IPS-NIHi11 (cell line): ENCODE measurements around the gene AP3D1.

Experiments used
- DNase-seq: peaks from one replicate; pipeline ENCODE4 v3.0.0; 2012; ENCODE audit warnings: mixed read lengths, low spot score

Gene AP3D1

DNA sequence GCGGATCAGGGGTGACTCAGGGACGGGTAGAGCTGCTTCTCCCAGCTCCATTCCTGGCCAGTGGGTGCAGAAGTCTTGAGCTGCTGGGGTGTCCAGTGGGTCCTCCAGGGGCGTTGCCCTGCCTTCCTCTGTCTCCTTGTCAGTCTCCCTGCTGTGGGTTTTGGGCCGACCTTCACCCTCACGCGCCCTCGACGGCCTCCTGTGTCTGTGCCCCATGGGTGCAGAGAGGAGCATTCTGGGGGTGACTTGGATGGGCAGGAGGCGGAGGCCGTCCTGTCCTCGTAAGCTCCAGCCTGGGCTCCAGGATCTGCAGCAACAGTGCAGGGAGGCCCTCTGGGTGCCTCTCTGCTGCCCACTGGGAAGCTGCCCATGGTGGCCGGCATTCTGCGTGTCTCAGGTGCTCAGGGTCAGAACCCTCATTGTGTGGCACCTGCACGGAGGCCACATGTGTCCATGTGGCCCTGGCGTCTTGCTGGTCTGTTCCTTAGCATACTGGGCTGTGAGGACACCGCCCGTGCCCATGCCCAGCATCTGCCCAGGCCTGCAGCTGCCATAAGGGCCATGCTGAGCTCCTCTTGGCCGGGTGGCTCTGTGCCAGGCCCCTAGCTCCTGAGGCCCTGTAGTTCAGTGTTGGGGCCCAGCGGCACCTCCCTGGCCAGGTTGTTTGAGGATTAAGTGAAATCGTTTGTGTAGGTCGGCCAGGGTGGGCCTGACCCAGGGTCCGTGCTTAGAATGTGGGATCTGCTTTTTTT is 29.7 kb upstream of the AP3D1 start:
- no peak for DNase-seq

DNA sequence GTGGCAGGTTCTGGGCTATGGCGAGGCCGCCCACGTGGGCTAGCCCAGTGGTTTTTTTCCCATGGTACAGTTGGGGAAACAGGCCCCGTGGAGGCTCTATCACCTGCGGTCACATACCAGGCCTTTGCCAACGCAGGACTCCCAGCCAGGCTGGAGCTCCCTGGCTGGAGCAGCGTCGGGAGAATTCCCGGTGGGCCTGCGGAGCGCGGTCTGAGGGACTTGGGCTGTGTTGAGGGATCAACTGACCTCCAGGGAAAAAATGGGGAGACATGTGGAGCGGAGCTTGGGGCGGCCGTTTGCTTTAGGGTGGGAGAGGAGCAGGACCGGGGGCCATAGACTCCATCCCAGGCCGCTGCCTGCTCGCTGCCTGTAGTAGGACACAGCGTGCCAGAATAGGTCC is 28.7 kb upstream of the AP3D1 start:
- no peak for DNase-seq

DNA sequence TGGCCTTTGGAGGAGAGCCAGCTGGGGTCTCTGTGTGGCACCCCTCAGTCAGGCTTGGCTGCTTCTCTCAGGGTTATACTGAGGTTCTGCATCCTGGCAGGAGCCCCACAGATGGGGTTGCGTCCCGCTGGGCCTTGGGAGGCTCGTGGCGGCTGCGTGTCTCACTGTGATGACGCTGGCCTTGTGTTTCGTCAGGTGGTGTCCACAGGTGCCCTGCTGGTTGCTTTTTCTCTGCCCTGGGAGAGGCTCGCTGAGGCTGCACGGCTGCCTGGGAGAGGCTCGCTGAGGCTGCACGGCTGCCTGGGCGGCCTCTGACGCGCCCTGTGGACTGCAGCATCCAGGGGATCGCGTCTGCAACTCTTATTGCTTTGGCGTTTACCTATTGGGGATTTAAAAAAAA is 27.7 kb upstream of the AP3D1 start:
- no peak for DNase-seq

DNA sequence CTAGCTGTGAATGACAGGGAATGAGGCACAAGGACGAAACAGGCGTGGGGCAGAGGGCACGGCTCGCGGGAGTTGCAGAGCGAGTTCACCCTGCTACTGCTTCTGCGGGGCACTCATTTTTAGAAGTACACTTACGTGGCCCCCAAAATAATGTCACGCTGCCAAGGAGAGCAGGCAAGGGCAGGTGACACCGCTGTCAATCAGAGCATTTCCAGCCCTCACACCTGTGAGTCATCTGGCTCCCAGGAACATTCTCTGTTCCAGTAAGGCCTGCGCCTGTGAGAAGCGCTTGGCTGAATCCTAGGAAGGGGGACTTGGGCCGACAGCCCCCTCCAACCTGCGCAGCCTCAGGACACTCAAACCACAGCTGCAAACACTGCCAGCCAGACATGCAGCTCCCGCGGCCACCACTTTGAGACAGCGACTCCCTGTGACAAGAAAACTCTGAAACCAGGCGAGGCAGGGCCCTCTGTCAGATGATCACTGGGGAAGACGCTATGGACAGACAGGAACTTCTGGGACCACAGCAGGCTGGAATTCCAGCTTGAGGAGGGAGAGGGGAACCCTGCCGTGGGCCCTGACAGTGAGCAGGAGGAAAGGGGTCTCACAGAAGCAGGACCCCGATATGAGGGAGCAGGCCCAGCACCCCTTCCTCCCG is 25.1 kb upstream of the AP3D1 start:
- no peak for DNase-seq

DNA sequence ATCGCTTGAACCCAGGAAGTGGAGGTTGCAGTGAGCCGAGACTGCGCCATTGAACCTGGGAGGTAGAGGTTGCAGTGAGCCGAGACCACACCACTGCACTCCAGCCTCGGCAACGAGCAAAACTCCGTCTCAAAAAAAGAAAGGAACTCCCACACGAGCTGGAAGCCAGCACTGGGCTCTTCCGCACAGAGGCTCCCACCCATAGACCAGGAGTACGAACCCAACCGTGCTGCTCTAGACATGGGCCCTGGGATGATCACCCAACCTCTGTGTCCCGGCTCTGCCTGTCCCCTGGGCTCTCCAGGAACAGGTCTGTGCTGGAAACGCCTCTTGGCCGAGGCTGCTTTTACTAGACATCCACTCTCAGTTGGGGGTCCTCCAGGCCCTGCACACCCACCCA is 24.4 kb upstream of the AP3D1 start:
- no peak for DNase-seq

DNA sequence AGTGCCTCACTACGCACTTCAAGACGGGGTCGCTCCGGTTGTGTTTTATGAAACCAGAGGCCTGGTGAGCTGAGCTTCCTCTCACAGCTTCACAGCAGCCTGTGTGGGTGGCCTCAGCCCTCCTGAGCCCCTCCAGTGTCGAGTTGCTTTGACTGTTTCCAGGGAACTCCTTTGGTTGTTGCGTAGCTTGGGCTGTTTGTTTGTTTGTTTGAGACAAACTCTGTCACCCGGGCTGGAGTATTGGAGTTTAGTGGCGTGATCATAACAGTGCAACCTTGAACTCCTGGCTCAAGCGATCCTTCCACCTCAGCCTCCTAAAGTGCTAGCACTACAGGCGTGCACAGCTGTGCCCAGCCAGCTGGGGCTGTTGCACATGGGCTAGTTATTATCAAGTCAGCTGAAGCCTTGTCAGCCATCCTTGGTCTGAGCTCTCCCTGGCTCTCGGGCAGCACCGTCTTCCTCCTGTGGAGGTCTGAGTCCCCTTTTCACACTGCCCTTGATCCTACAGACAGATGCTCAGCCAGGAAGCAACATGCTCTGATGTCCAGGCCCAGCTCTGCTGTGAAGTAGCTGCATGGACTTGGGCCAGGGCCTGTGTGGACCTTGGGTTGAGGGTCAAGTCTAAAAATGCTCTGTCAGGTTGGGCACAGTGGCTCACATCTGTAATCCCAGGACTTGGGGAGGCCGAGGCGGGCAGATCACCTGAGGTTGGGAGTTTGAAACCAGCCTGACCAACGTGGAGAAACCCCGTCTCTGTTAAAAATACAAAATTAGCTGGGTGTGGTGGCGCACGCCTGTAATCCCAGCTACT is 22.6 kb upstream of the AP3D1 start:
- DNase-seq = peak; percentile 2

DNA sequence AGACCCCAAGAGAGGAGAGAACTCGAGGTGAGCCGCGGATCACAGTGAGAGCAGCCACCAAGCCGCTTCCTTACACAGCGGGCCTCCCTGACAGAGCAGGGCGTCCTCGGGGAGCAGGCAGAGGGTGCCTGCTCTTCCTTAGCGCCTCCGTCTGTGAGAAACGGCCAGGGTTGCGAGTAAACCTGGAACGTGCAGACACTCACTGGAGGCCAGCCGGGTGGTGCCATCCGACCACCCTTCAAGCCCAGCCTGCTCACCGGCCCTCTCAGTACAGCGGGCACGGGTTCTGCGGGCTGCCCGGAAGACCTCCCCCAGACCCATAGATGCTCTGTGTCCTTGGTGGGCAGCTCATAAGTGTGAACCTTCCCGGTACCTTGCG is 22.0 kb upstream of the AP3D1 start:
- peak; percentile 3 for DNase-seq

DNA sequence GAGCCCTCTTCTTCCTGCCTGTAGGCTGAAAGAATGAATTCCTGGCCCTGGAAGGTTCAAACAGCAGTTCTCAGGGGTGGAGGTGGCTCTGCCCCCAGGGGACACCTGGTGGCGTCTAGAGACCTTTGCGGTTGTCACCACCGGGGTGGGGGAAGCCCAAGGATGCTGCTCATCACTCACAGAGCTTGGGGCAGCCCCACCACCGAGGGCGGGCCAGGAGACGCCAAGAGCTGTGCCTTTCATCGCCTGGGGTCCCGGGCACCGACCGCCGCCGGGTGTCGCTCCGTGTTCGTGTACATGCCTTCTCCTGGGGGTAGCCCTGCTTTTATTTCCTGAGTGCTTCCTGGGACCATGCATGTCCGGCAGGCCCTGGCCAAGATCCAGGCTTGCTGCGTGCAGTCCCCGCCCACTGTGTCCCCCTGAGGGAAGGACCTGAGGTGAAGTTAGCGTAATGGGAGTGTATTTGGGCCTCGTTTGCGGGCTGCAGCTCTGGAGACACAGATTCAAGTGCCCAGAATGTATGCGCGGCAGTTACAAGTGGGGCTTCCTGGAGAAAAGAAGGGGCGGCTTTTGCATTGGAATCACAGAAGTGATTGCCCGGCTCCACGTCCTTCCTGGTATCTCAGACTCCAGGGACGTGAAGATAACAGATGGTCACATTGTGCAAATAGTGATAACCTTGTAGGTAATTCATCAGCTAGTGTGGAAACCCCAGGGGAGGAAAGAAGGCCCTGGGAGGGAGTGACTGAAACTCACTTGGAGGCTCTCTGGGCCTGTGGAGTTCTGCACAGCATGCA is 20.2 kb upstream of the AP3D1 start:
- DNase-seq = peak; percentile 52

DNA sequence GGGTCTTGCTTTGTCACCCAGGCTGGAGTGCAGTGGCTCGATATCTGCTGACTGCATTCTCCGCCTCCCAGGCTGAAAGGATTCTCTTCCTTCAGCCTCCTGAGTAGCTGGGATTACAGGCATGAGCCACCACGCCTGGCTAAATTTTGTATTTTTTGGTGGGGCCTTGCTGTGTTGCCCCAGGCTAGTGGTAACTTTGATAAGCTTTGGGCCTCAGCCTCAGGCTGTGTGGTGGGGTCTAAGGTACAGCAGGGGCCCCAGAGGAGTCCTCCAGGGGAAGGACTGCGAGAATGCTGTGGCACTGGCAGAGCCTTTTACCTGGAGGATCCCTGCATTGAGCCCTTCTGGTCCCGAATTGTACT is 19.6 kb upstream of the AP3D1 start:
- no peak for DNase-seq

DNA sequence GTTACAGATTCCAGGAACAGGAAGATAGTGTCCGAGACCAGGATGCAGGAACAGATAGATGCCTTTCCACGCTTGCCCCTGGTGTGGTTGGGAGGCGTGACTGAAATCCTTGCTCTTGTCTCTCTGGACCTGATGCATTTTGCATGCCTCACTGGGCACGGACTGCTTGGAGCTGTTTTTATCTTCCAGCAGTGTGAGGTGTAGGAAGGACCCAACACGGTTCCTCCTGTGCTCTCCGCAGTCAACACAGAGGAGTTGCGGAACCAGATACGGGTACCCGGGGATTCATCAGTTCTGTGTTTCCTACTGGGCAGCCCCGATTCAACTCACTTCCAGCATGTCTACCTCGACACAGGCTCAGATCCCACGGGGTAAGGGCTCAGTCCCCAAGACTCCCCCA is 18.9 kb upstream of the AP3D1 start:
- DNase-seq = peak; percentile 5

DNA sequence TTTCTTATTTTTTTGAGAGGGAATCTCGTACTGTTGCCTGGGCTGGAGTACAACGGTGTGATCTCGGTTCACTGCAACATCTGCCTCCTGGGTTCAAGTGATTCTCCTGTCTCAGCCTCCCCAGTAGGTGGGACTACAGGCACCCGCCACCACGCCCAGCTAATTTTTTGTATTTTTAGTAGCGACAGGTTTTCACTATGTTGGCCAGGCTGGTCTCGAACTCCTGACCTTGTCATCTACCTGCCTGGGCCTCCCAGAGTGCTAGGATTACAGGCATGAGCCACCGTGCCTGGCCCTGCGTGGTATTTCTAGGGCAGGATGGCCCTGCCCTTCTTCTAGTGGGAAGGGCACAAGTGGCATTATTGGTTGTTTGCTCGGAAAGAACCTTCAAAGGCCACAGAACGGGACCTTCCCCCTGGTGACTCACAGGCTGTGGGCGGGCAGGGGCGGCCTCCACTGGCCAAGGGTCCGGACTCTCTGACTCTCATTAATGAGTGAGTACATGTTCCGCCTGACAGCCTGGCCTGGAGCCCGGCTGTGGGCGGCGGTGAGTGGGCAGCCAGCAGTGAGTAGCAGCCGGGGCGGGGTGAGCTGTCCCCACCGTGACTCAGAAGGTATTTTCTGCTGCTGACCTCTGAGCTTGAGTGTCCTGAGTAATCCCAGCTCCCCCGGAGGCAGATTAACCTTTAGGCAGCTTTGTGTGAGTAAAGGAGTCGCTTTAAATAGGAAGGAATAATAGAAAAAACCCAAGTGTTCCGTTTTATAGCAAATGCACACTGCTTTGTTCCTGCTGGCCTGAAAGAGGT is 17.5 kb upstream of the AP3D1 start:
- DNase-seq = peak; percentile 68

DNA sequence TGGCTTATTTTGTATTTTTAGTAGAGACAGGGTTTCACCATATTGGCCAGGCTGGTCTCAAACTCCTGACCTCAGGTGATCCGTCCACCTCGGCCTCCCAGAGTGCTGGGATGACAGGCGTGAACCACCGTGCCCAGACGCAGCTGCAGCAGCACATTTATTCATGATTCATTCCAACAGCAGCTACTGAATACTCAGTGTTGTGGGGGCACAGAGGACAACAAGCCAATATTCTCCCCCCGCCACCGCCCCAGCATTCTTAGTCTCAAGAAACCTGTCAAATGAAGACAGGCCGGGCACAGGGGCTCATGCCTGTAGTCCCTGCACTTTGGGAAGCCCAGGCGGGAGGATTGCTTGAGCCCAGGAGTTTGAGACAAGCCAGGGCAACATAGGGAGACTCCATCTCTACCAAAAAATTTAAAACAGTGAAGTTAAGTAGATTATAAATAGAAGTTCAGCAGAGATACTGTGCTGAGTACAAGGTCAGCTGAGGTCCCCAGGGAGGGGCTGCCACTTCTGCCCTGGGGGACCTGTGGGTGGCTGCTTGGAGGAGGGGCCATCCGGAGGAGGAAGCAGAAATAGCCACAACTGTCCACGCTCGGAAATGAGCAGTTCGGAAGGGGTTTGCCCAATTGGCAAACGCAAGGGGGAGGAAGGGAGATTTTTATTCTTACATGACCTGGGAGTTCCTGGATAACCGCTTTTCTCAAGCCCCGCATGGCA is 16.7 kb upstream of the AP3D1 start:
- DNase-seq = no peak

DNA sequence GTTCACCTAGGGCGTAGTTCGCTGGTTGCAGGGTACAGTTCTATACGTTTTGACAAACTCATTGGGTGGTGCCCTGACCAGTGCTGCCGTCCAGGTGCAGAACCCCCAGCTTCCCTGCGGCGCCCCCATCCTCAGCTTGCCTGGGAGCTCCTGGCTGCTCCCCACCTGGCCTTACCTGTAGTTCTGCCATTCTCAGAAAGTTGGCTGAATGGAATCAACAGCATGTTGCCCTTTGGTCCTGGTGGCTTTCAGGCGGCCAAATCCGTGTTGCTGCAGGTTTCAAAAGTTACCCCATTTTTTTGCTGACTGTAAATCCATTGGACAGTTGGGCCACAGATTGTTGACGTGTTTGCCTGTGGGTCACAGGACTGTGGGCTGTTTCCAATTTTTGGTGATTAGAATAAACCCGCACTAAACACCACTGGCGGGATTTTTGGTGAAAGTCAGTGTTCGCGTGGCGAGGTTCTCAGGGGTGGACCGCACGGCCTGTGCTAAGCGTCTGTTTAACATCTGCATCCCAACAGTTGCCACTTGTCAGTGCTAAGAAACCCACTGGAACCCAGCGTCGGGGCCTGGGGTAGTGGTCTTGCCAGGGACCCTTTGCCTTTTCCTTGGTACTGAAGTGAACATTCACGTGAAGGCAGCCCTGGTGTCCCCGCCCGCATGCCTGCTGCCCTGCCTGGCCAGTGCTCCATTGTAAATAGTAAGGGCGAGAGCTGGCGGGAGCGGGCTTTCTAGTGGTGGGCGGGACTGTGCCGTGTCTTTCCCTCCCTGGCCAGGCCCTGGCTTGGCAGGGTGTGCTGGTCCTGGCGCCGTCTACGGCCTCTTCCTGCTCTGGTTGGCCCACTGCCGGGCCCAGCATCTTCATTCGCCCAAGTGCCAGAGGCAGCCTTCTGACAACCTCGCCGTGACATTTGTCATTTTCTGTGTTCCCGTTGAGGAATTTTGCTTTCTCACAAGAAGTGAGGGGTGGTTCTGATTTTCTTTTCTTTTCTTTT is 15.7 kb upstream of the AP3D1 start:
- DNase-seq = peak; percentile 23

DNA sequence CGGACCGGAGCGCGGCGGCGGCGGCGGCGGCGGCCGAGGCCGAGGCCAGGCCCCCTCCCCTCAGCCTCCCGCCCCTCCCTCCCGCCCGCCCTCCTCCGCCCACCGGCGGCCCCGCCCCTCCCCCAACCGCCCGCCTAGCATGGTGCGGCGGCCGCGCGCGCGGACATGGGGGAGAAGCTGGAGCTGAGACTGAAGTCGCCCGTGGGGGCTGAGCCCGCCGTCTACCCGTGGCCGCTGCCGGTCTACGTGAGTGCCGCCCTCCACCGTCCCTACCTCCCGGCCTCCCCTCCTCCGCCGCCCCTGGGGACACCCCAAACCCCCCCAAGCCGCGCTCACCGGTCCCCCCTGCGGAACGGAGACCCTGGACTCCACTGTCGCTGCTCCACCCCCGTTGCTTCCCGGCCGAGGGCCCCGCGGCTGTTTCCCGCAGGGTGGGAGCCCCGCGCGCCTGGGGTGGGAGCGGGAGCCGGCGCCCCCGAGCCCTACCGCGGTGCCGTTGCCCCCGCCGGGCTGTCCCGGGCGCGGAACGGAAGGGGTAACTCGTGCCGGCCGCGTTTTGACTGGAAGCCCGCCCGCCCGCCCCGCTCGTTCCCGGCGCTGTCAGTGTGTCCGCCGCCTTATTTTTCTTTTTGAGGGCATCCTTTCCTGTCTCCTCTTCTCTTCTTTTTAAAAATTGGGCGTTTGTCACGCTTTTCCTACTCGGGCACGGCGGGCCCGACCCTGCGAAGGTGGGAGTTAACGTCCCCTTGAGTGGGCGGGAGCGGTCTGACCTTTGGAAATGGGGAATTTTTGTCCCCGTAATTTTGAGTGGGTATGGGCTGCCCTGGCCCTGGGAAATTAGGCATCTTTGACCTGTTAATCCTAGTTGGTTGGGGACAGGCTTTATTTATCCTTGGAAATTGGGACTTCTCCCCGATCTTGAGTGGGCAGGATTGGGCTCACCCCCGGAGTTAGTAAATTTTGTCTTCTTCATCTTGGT is 12.9 kb upstream of the AP3D1 start:
- DNase-seq = peak; percentile 53

DNA sequence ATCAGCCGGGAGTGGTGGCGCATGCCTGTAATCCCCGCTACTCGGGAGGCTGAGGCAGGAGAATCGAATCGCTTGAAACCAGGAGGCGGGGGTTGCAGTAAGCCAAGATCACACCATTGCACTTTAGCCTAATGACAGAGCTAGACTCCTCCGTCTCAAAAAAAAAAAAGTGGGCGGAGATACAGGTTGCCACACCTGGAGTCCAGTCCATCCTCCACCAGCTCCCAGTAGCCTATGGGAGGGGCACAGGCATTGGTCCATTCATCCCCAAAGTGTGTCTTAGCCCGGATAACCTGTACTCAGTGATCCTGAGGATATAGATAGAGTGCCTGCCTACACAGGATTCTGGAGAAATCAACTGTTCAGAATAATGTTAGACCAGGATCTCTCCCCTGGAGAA is 9.0 kb upstream of the AP3D1 start:
- no peak for DNase-seq

DNA sequence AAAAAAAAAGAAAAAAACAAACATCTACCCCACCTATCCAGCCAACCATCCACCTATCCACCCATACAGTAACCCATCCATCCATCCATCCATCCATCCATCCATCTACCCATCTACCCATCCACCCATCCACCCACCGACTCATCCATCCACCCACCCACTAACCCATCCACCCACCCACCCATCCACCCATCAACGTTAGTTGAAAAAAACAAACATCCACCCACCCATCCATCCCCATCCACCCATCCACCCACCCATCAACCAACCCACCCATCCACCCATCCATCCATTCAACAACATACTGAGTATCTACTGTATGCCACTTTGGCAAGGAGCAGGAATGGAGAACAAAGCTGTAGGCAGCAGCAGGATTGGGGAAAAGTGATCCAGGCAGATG is 6.1 kb upstream of the AP3D1 start:
- DNase-seq = no peak

DNA sequence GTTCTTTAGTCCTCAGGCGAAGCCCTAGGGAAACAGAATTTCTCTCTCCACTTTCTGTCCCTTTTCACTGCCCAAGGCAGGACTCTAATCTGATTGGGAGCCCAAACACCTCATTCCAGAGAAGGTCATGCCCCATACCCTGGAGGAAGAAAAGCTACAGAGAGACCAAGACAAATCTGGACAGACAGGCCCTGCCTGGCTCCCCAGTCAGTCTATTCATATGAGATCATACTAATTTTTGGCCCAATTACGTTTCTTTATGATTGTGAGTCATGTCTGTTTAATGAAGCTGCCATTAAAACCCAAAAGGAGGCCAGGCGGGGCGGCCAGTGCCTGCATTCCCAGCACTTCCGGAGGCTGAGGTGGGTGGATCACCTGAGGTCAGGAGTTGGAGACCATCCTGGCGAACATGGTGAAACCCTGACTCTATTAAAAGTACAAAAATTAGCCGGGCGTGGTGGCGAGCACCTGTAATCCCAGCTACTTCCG is 3.3 kb upstream of the AP3D1 start:
- DNase-seq = no peak

DNA sequence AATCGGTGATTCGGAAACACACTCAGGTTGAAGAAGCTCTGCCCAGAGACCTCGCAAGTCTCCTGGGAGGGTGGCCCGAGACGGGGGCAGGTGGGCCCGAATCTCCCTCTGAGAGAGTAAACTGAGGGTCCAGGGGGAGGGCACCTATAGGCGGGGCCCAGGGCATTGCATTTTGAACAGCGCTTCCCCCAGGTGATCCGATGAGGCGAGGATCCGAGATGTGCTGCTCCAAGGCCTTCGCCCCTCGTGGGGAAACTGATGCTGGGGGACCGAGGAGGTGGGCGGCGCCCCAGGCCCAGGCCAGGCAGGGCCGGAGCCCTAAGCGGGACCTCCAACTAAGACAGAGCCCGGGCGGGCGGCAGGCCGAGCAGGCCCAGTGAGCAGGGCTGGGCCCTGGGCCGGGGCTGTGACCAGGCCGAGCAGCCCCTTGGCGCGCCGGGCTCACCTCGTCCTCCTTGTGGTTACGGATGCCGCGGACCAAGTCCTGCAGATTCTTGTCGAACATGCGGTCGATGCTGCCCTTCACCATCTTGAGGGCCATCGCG is 500 bp downstream of the AP3D1 start:
- DNase-seq = no peak
